GM19099 (cell line): Measurements from ENCODE around the gene COL18A1.

Experiments used
- POLR2A ChIP-seq: IDR thresholded peaks from 3 replicates; pipeline ENCODE4 v1.6.1; 2011; ENCODE audit warnings: low read depth; ENCODE audit not compliant: insufficient read length; ENCODE audit errors: extremely low read depth

Gene COL18A1

DNA sequence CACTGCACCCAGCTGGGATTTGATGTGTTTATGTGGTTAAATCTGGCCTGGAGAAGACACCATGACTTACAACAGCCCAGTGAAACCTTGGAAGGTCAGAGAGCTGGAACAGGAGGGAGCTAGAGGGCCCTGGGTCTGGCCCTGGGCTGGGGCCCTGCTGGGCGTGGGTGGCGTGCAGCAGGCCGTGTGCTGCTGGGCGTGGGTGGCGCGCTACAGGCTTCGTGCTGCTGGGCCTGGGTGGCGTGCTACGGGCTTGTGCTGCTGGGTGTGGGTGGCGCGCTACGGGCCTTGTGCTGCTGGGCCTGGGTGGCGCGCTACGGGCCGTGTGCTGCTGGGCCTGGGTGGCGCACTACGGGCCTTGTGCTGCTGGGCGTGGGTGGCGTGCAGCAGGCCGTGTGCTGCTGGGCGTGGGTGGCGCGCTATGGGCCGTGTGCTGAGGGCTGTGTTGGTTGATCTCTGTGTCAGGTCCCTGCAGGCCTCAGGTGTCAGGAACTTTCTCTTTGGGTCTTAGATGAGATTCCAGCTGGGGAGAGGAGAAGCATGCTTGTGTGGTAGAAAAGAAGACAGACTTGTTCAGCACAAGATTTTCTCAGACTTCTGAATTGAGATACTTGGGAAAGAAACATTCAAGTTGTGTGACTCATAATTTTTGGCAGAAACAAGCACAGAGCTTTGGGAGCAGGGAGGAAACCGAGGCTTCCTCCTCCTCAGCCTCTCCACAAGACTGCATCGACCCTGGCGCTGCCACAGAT is 66.0 kb downstream of the COL18A1 start:
- no peak for TF ChIP-seq POLR2A

DNA sequence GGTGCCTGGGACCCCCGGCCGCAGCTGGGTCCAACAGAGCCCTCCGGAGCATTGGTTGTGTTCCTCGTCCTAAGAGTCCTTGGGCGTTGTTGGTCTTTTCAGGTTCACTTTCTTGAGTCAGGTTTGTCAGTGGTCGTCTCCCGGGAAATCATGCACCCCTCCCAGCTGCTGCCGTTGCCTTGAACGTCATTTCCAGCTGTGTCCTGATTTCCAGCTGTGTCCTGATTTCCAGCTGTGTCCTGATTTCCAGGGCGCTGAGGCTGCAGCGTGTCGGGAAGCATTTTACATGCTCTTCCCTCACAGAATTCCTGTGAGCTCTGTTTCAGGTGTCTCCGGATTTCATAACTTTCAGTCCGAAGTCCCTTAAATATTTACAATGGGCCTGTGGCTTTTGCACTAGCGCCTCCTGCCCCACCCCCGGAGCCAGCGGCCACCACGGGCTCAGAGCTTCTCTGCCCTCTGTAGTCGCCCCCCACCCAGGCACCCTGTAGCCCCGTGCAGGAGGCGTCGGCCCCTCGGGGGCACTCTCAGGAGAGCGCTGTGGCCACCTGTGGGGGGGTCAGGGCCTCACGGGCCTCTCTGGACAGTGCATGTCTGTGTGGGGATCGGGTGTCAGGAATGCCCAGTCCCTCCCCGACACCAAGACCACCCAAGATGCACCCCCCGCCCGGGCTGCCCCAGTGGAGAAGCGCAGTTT is 66.7 kb downstream of the COL18A1 start:
- TF ChIP-seq POLR2A: no peak

DNA sequence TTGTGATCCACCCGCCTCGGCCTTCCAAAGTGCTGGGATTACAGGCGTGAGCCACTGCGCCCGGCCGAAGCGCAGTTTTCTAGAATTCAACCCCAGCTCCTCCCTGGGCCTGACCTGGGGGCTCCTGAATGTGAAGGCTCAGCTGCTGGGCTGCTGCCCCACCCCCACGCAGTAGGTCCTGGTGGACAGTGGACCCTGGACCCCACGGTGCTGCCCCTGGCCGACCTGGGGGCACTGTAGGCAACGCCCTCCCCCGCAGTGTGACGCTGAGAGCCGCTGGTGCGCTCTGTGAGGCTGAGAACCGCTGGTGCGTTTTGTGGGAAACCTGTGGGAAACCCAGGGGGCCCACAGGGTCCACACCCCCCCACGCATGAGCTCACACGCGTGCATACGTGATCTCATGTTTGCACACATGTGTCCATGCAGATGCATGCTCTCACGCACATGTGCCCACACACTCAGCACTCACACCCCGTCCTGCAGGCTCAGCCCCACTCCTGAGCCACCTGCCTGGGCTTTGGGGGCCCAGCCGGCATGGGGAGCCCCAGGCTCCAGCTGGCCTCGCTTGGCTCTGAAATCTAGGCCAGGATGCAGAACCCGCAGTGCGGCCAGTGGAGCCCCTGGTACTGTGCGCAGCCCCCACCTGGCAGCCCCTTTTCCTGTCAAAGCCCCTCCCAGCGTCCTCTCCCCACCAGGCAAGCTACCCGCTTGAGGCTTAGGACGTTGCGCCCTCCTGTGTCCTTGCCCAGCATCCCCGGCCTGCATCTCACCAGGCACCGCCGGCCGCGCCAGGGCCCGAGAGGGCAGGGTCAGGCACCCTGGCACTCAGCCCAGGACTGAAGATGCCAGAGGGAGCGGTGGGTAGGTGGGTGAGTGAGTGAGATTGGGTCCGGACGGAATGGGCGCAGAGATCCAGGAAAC is 67.7 kb downstream of the COL18A1 start:
- no peak for TF ChIP-seq POLR2A

DNA sequence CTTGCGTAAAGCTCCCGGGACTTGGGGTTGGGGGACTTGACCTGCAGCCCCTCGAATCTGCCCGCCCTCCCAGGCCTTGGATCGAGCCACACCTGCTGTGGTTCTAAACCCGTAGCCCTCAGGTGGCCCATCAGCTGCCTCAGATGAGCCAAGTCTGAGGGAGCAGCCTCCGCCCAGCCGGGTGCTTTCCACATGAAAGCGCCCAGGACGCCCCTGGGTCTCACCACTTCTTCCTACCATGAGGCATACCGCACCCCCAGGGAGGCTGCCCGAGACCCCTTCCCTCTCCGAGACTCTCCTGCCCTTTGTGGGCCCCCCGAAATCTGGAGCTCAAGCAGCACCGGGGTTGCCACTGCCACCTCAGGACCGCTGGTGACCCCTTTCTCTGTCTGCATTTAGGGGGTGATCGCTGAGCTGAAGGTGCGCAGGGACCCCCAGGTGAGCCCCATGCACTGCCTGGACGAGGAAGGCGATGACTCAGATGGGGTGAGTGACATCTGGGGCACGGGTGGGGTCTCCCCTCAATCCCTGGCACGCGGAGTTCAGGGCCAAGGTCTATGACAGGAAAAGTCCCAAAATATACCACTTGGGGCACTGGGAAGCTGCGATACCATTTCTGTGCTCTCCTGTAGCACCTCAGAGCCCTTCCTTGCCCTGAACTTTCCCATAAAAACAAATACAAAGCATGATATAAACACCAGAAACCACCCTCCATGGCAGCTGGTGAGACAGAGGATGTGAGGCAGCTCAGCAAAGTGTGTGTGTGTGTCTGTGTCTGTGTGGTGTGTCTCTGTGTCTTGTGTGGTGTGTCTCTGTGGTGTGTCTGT is 68.7 kb downstream of the COL18A1 start:
- TF ChIP-seq POLR2A: no peak

DNA sequence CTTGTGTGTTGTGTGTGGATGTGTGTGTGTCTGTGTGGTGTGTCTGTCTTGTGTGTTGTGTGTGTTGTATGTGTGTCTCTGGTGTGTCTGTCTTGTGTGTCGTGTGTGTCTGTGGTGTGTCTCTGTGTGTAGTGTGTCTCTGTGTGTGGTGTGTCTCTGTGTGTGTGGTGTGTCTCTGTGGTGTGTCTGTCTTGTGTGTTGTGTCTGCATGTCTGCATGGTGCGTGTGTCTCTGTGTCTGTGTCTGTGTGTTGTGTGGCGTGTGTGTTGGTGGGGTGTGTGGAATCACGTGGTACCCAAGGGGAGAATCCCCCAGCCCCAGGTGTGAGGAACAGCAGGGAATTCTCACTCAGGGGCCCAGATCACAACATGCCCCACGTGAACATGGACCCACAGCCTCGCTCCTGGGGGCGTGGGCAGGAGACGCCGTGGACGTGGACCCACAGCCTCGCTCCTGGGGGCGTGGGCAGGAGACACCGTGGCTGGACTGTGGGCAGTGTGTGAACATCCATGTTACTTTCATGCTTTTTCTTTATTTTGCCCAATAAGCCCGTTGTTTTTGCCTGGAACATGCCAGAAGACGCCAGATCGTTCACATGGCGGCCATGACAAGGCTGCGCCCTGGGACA is 69.5 kb downstream of the COL18A1 start:
- no peak for TF ChIP-seq POLR2A

DNA sequence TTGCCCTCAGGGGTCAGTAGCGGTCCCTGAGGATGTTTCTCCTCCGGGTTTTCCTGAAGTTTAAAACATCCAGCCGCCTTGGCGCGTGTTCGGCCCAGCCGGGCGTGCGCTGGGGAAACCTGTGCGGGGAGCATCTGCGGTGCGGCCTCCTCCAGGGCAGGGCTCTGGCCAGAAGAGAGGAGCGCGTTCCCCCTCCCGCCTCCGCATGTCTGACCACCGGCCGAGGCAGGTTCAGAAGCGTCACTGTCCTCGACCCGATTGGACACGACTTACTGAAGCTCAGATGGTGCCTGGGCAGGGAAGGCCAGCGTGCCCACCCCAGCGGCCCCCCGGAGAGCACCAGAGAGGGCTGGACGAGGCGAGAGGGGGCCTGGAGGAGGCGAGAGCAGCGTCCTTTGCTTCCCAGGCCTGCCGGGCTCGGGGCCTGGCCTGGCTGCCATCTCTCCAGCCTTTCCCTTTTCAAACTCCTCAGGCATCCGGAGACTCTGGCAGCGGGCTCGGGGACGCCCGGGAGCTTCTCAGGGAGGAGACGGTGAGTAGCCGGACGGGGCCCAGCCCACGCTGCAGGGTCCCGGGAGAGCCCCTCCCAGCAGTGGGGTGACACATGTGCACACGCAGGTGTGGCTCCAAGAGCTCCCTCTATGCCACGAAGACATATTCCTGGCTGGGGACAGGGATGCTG is 70.2 kb downstream of the COL18A1 start:
- TF ChIP-seq POLR2A: no peak

DNA sequence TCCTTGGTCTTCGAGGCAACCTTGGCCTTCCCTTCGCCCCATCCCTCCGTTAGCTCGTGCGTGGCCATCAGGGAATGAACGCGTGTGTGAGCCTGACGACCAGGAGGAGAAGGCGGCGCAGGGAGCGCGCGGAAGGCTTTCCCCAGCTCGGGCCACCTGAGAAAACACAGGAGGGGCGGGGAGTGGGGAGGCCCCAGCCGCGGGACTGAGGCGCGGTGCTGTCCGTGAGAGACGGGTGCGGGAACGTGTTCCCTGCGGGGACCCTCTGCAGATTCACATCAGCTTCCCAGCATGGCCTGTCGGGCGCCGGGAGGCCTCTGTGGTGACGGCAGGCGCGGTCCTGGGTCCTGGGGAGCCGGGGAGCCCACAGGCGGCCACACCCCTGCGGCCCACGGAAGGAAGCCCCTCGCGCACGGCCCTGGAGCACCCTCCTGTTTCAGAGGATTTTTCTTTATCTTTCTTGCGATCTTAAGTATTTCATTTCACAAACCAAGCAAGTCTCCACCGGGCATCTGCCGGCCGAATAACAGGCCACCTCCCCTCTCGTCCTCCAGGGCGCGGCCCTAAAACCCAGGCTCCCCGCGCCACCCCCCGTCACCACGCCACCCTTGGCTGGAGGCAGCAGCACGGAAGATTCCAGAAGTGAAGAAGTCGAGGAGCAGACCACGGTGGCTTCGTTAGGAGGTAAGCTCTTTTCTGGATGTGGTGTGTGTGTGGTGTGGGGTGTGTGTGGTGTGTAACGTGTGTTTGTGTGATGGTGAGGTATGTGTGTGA is 71.0 kb downstream of the COL18A1 start:
- TF ChIP-seq POLR2A: no peak

DNA sequence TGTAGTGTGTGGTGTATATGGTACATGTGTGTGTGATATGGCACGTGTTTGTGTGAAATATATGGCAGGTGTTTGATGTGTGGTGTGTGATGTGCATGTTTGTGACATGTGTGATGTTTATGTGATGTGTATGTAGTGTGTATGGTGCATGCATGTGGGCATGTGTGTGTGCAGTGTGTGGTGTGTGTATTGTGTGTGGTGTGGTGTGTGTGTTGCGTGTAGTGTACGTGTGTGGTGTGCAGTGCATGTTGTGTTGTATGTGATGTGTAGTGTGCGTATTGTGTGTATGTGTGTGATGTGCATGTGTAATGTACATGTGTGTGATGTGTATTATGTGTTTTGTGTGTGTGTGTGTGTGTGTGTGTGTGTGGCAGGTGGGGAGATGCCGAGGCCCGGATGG is 71.6 kb downstream of the COL18A1 start:
- TF ChIP-seq POLR2A: no peak

DNA sequence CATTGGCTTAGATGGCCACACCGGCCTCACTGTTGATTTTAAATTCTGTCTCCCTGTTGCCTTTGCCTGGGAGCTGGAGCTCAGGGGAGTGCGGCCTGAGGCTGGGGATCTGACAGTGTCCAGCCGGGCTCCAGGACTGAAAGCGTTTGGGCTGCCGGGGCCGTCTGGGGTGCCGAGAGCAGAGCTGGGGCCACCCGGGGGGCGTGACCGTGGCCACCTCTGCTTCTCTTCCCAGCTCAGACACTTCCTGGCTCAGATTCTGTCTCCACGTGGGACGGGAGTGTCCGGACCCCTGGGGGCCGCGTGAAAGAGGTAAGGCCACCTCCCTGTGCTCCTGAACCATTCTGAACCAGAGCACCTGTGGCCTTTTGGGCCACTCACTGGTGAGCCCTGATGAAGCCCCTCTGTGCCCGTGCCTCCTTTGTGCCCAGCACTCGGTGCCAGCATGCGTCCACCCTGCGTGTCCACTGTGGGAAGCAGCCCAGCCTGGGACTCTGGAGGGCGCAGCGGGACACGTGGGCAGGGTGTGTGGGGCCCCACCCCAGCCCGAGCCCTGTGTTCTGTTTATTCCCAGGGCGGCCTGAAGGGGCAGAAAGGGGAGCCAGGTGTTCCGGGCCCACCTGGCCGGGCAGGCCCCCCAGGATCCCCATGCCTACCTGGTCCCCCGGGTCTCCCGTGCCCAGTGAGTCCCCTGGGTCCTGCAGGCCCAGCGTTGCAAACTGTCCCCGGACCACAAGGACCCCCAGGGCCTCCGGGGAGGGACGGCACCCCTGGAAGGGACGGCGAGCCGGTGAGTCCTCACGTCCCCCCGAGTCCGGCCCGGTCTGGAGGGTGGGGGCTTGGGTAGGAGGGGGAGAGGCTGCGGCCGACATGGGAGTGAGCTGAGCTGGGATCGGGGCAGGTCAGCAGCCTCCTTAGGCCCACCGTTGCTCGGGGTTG is 72.5 kb downstream of the COL18A1 start:
- no peak for TF ChIP-seq POLR2A

DNA sequence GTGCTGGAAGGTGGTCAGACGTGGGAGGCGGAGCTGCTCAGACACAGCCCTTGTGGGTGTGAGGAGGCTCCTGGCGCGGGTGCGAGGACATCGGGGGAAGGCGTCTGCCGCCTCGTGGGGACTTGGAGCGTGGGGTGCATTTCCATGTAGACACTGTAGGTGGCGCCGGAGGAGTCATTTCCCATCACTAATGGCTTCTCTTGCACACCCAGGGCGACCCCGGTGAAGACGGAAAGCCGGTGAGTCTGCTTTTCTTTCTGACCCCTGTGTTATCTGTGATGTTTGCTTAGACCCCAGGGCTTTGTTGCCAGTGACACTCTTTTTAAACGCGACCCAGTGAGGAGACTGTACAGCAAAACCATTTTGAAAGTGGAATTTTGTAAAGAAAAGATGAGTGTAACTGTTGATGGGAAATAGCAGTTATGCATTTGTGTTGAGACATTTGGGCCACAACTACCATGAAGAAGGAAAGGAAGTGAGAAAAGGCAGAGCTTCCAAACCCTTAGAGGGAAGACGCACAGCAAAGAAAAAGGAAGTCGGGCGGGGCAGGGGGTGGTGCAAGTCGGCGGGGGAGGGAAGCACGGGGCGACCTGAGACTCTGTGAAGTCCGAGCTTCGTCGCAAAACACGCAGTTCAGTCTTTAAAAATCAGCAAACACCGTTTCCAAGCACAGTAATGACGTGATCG is 73.3 kb downstream of the COL18A1 start:
- TF ChIP-seq POLR2A: no peak

DNA sequence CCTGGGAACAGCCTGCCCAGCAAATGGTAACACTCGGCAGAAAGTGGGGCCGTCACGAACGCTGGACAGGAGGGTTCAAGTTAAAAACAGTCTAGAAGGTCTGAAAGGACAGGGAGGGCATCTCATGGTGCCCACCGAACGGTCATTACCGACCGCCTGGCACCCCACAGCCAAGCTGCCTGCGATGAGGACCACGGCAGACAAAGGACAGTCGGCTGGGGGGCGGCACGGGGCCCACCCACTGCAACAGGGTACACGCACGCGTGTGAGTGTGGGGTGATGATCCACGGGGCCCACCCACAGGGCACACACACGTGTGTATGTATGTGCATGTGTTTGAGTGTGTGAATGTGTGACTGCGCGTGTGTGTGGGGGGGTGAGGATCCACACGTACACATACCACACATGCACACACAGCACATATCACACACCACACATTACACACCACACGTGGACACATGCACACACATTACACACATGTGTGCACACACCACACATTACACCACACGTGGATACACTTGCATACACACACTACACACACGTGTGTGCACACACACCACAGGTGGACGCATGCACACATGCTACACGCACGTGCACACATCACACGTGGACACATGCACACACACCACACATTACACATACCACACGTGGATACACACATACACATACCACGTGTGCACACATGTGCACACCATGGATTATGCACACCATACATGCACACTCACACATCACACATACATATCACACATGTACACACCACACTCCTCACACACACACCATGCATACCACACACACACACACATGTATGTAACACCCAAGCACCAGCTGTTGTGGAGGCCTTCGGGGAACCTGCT is 74.1 kb downstream of the COL18A1 start:
- TF ChIP-seq POLR2A: no peak
